Caco-2 (cell line): ENCODE results near the gene CAPN3. TPM values are rescaled to one million over a fixed set of nuclear protein-coding genes. Genes with fewer than 3 reads are reported as not detected.

ENCODE experiments used
- BruUV-seq: library from RNA; stranded (reverse); fragments of 400-500 nt; replicated peaks from 2 replicates; lab custom pipeline; 2021; lab: Mats Ljungman, UMichigan
- CTCF ChIA-PET: fragments of 300-600 bp; sonication (Branson Sonifier 250); formaldehyde crosslinking; loops from one replicate; lab custom pipeline; 2022; ENCODE audit warnings: antibody characterized with exemption; lab: Charles Lee
- POLR2A ChIA-PET: fragments of 300-600 bp; sonication (Branson Sonifier 250); formaldehyde crosslinking; loops from one replicate; lab custom pipeline; 2022; ENCODE audit warnings: antibody characterized with exemption; lab: Charles Lee
- DNase-seq, 2 experiments: peaks; one replicate each; pipeline versions ENCODE4 v3.0.0 to v3.0.0-alpha.2; 2020 to 2022
- H3K27me3 ChIP-seq: replicated peaks from 2 replicates; pipeline ENCODE4 v1.6.0; 2011; ENCODE audit warnings: low read length; ENCODE audit not compliant: control insufficient read depth, insufficient read depth
- H3K36me3 ChIP-seq: 2 replicates; pipeline ENCODE4 v1.5.1; 2011; ENCODE audit warnings: low read length; ENCODE audit not compliant: control insufficient read depth, insufficient read depth
- H3K4me1 ChIP-seq: fragments of 250-450 bp; sonication (Bioruptor Pico); 2 replicates; pipeline ENCODE4 v1.5.1; 2020; ENCODE audit warnings: mild to moderate bottlenecking
- H3K4me3 ChIP-seq: 2 replicates; pipeline ENCODE4 v1.5.1; 2011; ENCODE audit warnings: low read depth, mild to moderate bottlenecking, control low read depth, low read length
- H3K9me3 ChIP-seq: fragments of 250-450 bp; sonication (Bioruptor Pico); 2 replicates; pipeline ENCODE4 v1.5.1; 2020; ENCODE audit warnings: mild to moderate bottlenecking, moderate library complexity
- H3K27ac Mint-ChIP-seq: one replicate; pipeline ENCODE4 v1.8.0; 2022; ENCODE audit warnings: mixed read lengths; ENCODE audit not compliant: unreplicated experiment
- H3K27me3 Mint-ChIP-seq: one replicate; pipeline ENCODE4 v1.8.0; 2022; ENCODE audit warnings: mixed read lengths; ENCODE audit not compliant: insufficient read depth, unreplicated experiment
- H3K36me3 Mint-ChIP-seq: one replicate; pipeline ENCODE4 v1.8.0; 2022; ENCODE audit warnings: mild to moderate bottlenecking, mixed read lengths; ENCODE audit not compliant: insufficient read depth, unreplicated experiment
- H3K4me1 Mint-ChIP-seq: one replicate; pipeline ENCODE4 v1.8.0; 2022; ENCODE audit warnings: low read depth, mixed read lengths; ENCODE audit not compliant: unreplicated experiment
- H3K4me3 Mint-ChIP-seq: one replicate; pipeline ENCODE4 v1.8.0; 2022; ENCODE audit warnings: mild to moderate bottlenecking, moderate library complexity, mixed read lengths; ENCODE audit not compliant: unreplicated experiment
- H3K9me3 Mint-ChIP-seq: one replicate; pipeline ENCODE4 v1.8.0; 2022; ENCODE audit warnings: mixed read lengths; ENCODE audit not compliant: unreplicated experiment
- CTCF ChIP-seq, 2 experiments: fragments of 200-600 bp in 1 of 2; IDR thresholded peaks; 1 replicate in 1 of 2; 2 replicates in 1 of 2; pipeline versions ENCODE4 v1.5.1 to v1.8.0; 2011 to 2022; ENCODE audit warnings: antibody characterized with exemption in 1 of 2, control low read depth in 1 of 2, inconsistent platforms in 1 of 2, low read depth in 1 of 2, low read length in 1 of 2, mild to moderate bottlenecking in 1 of 2, moderate library complexity in 1 of 2; ENCODE audit not compliant: insufficient read depth in 1 of 2, severe bottlenecking in 1 of 2, unreplicated experiment in 1 of 2
- intact Hi-C: fragments of 100-400 bp; cut with micrococcal nuclease; formaldehyde crosslinking; loops from one replicate; pipeline ENCODE4 v1.10.0; 2022; ENCODE audit not compliant: unreplicated experiment
- total RNA-seq: library from RNA; stranded (reverse); gene quantifications from 2 replicates; pipeline ENCODE4 v1.2.3, GENCODE V29; 2022

CAPN3 gene
- total RNA-seq, 1 experiment from 2014 or later, result 0.66 TPM

GRCh38 chr15:42403389-42403788 lies 44.1 kb downstream of the CAPN3 start:
- no peaks in the 10 kb centered on the region for H3K27me3 Mint-ChIP-seq
- CTCF ChIA-PET, result no interaction called here
- TF ChIP-seq CTCF (IDR thresholded peaks at IDR 0.05; ENCODE audit: insufficient read depth in 1 of 2, low read depth in 1 of 2, low read length in 1 of 2, severe bottlenecking in 1 of 2, unreplicated experiment in 1 of 2), result no peak
- no peak overlapping the region for H3K4me3 ChIP-seq
- intact Hi-C loops, result no loop called here
- no peak for DNase-seq
- peaks cover 5% of the 10 kb centered on the region for H3K36me3 Mint-ChIP-seq
- H3K4me1 Mint-ChIP-seq, result peaks cover 6% of the 10 kb centered on the region
- 0 out of 2 replicates have a peak, but pooled peaks cover 4% of the 10 kb centered on the region for H3K4me1 ChIP-seq
- H3K36me3 ChIP-seq, result no peaks in the 10 kb centered on the region
- H3K9me3 Mint-ChIP-seq, result no peaks in the 10 kb centered on the region
- no TSS peak for BruUV-seq
- no peaks in the 10 kb centered on the region for H3K27me3 ChIP-seq
- POLR2A ChIA-PET, result no interaction called here
- no peak overlapping the region for H3K4me3 Mint-ChIP-seq
- no peaks in the 10 kb centered on the region for H3K9me3 ChIP-seq
- no peak overlapping the region for H3K27ac Mint-ChIP-seq

GRCh38 chr15:42404461-42405235 lies 45.3 kb downstream of the CAPN3 start:
- intact Hi-C loops, result no loop called here
- Mint-ChIP-seq H3K27ac (no peak overlapping the region), H3K36me3 (peaks cover 5% of the 10 kb centered on the region), H3K4me1 (peaks cover 6% of the 10 kb centered on the region), H3K9me3 (no peaks in the 10 kb centered on the region), H3K27me3 (no peaks in the 10 kb centered on the region), H3K4me3 (no peak overlapping the region)
- no peak for DNase-seq
- no peak overlapping the region for H3K4me3 ChIP-seq
- TF ChIP-seq CTCF (IDR thresholded peaks at IDR 0.05; ENCODE audit: insufficient read depth in 1 of 2, low read depth in 1 of 2, low read length in 1 of 2, severe bottlenecking in 1 of 2, unreplicated experiment in 1 of 2), result no peak
- ChIA-PET CTCF (no interaction called here), POLR2A (no interaction called here)
- H3K4me1 ChIP-seq, result 0 out of 2 replicates have a peak, but pooled peaks cover 4% of the 10 kb centered on the region
- no peaks in the 10 kb centered on the region for H3K36me3 ChIP-seq
- no TSS peak for BruUV-seq
- H3K9me3 ChIP-seq, result no peaks in the 10 kb centered on the region
- H3K27me3 ChIP-seq, result no peaks in the 10 kb centered on the region

- H3K36me3 ChIP-seq, result no peaks in the 10 kb centered on the region
- 0 out of 2 replicates have a peak, but pooled peaks cover 4% of the 10 kb centered on the region for H3K4me1 ChIP-seq
- H3K9me3 ChIP-seq, result no peaks in the 10 kb centered on the region
- BruUV-seq, result no TSS peak
- intact Hi-C loops, result no loop called here
- H3K4me3 Mint-ChIP-seq, result no peak overlapping the region
- DNase-seq, result no peak
- no peaks in the 10 kb centered on the region for H3K9me3 Mint-ChIP-seq
- no peaks in the 10 kb centered on the region for H3K27me3 Mint-ChIP-seq
- H3K4me1 Mint-ChIP-seq, result peaks cover 6% of the 10 kb centered on the region
- CTCF ChIA-PET, result no interaction called here
- no peak overlapping the region for H3K27ac Mint-ChIP-seq
- H3K27me3 ChIP-seq, result no peaks in the 10 kb centered on the region
- H3K36me3 Mint-ChIP-seq, result peaks cover 13% of the 10 kb centered on the region
- POLR2A ChIA-PET, result no interaction called here
- H3K4me3 ChIP-seq, result no peak overlapping the region
- TF ChIP-seq CTCF (IDR thresholded peaks at IDR 0.05; ENCODE audit: insufficient read depth in 1 of 2, low read depth in 1 of 2, low read length in 1 of 2, severe bottlenecking in 1 of 2, unreplicated experiment in 1 of 2), result no peak
Measured at GRCh38 chr15:42405863-42406482, 46.7 kb downstream of the CAPN3 start.
